A673 (cell line): ENCODE data around the gene SAMD10. TPM values are rescaled to one million over a fixed set of nuclear protein-coding genes. Genes with fewer than 3 reads are reported as not detected.
"Not testable (repeated sequence)": the region's sequence is repeated elsewhere in the genome, so short reads cannot be mapped to it uniquely, and the experiment has no call there.

Experiments used
- BruUV-seq: library from RNA; stranded (reverse); fragments of 400-500 nt; replicated peaks from 2 replicates; lab custom pipeline; 2021; lab: Mats Ljungman, UMichigan
- CTCF ChIA-PET: fragments of 300-600 bp; sonication (Branson Sonifier 250); formaldehyde crosslinking; loops from one replicate; lab custom pipeline; 2022; ENCODE audit warnings: antibody characterized with exemption; lab: Charles Lee
- POLR2A ChIA-PET: fragments of 300-600 bp; sonication (Branson Sonifier 250); formaldehyde crosslinking; loops from one replicate; lab custom pipeline; 2022; ENCODE audit warnings: antibody characterized with exemption; ENCODE audit not compliant: low non-redundant PET; lab: Charles Lee
- DNase-seq: peaks from one replicate; pipeline ENCODE4 v3.0.0-alpha.2; 2015; ENCODE audit warnings: low spot score
- H3K27ac ChIP-seq: fragments of 200-600 bp; sonication (generic); 2 replicates; pipeline ENCODE4 v1.5.1; 2016; ENCODE audit warnings: mixed run types, low read depth, mild to moderate bottlenecking, mixed read lengths, antibody characterized with exemption, low read length; ENCODE audit not compliant: poor library complexity, severe bottlenecking
- H3K27me3 ChIP-seq: fragments of 200-600 bp; sonication (generic); replicated peaks from 2 replicates; pipeline ENCODE4 v1.6.1; 2017; ENCODE audit warnings: mixed run types, low read depth, mild to moderate bottlenecking, mixed read lengths, antibody characterized with exemption, low read length; ENCODE audit not compliant: insufficient read depth, poor library complexity
- H3K36me3 ChIP-seq: fragments of 200-600 bp; sonication (generic); 2 replicates; pipeline ENCODE4 v1.6.1; 2016; ENCODE audit warnings: mixed run types, mild to moderate bottlenecking, mixed read lengths, antibody characterized with exemption, low read length; ENCODE audit not compliant: insufficient read depth, poor library complexity, severe bottlenecking
- H3K4me1 ChIP-seq: fragments of 200-600 bp; sonication (generic); 2 replicates; pipeline ENCODE4 v1.6.1; 2017; ENCODE audit warnings: mixed run types, mild to moderate bottlenecking, mixed read lengths, antibody characterized with exemption, low read length; ENCODE audit not compliant: insufficient read depth, poor library complexity, severe bottlenecking
- H3K4me3 ChIP-seq: fragments of 200-600 bp; sonication (generic); 2 replicates; pipeline ENCODE4 v1.5.1; 2016; ENCODE audit warnings: low read depth, mixed run types, mild to moderate bottlenecking, mixed read lengths, low read length; ENCODE audit not compliant: poor library complexity, severe bottlenecking
- H3K9me3 ChIP-seq: fragments of 200-600 bp; sonication (generic); 2 replicates; pipeline ENCODE4 v1.6.1; 2016; ENCODE audit warnings: mixed run types, low read depth, mild to moderate bottlenecking, mixed read lengths, antibody characterized with exemption, low read length; ENCODE audit not compliant: poor library complexity, severe bottlenecking
- CTCF ChIP-seq: fragments of 300-800, 200-600 bp; sonication (generic); conservative IDR thresholded peaks from 2 replicates; pipeline ENCODE4 v1.5.1; 2017; ENCODE audit warnings: low read depth, mild to moderate bottlenecking, antibody characterized with exemption, low read length, moderate library complexity, mixed read lengths
- EZH2 ChIP-seq: fragments of 200-600 bp; sonication (generic); IDR thresholded peaks from 2 replicates; pipeline ENCODE4 v1.6.1; 2017; ENCODE audit warnings: borderline replicate concordance, low read depth, mild to moderate bottlenecking, mixed read lengths, antibody characterized with exemption, low read length; ENCODE audit not compliant: poor library complexity, severe bottlenecking
- intact Hi-C: fragments of 100-400 bp; cut with micrococcal nuclease; formaldehyde crosslinking; loops from one replicate; pipeline ENCODE4 v1.10.0; 2022; ENCODE audit not compliant: unreplicated experiment
- total RNA-seq: library from RNA; stranded (reverse); gene quantifications from 2 replicates; pipeline ENCODE4 v1.2.3, GENCODE V29; 2021

The SAMD10 gene
- total RNA-seq, 1 experiment from 2014 or later = 6.3 TPM

DNA sequence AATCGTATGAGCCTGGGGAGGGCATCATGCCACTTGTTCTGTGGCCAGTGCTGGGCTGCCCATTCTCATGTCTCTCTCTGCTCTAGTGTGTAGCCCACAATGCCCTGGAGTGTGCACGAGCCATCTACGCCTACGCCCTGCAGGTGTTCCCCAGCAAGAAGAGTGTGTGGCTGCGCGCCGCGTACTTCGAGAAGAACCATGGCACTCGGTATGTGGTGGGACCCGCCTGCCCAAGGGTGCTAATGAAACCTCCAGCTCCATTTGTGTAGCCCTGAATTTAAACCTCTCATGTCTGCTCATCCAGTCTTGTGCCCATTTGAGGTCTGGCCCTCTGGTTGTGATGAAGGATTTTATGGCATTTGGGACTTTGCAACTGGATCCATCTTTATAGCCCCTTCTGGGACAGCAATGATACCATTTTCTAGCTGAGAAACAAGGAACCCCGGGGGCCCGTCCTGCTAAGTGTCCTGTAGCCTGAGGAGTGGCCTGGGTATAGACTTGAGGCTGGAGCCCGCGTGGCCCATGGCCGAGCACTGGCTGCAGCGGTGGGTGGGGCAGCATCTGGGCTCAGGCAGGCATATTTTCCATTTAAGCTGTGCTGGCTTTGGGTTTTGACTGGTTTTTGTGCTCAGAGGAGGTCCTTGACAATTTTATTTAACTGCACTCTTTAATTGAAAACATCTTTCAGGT is 43.4 kb upstream of the SAMD10 start:
- TF ChIP-seq CTCF (no peak), EZH2 (no peak)
- Histone ChIP-seq H3K36me3 (peaks cover 51% of the 10 kb centered on the region), H3K9me3 (no peaks in the 10 kb centered on the region), H3K4me3 (no peak overlapping the region), H3K27ac (no peak overlapping the region), H3K27me3 (no peaks in the 10 kb centered on the region), H3K4me1 (no peaks in the 10 kb centered on the region)
- BruUV-seq = no TSS peak
- no peak for DNase-seq
- intact Hi-C loops = no loop called here
- POLR2A ChIA-PET = no interaction called here
- CTCF ChIA-PET = no interaction called here

DNA sequence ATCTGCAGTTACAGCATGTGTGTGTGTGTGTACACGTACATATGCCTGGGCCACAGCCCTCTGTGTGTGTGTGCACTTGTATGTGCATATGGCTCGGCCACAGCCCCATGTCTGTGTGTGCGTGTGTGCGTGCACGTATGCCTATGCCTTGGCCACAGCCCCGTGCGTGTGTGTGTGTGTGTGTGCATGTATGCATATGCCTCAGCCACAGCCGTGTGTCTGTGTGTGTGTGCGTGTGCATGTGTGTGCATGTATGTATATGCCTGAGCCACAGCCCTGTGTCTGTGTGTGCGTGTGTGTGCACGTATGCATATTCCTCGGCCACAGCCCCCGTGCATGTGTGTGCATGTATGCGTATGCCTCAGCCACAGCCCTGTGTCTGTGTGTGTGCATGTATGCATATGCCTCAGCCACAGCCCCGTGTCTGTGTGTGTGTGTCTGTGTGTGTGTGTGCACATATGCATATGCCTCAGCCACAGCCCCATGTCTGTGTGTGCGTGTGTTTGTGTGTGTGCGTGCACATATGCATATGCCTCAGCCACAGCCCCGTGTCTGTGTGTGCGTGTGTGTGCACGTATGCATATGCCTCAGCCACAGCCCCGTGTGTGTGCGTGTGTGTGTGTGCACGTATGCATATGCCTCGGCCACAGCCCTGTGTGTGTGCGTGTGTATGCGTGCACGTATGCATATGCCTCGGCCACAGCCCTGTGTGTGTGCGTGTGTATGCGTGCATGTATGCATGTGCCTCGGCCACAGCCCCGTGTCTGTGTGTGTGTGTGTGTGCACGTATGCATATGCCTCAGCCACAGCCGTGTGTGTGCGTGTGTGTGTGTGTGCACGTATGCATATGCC is 41.9 kb upstream of the SAMD10 start:
- POLR2A ChIA-PET = no interaction called here
- CTCF ChIA-PET = no interaction called here

DNA sequence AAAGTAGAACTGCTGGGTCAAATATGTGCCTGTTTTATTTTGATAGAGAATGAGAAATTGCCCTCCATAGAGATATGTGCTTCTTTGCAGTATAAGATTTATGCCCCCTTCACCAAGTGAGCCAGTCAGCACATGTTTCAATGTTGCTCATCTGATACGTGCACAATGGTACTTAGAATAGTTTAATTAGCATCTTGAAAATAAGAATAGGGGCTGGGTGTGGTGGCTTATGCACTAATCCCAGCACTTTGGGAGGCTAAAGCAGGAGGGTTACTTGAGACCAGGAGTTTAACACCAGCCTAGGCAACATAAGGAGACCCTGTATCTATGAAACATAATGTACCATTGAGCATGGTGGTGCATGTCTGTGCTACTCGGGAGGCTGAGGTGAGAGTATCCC is 36.2 kb upstream of the SAMD10 start:
- ChIA-PET CTCF (no interaction called here), POLR2A (no interaction called here)
- DNase-seq = no peak
- Histone ChIP-seq H3K4me3 (no peak overlapping the region), H3K4me1 (no peaks in the 10 kb centered on the region), H3K27ac (no peak overlapping the region), H3K27me3 (no peaks in the 10 kb centered on the region), H3K36me3 (peaks cover 54% of the 10 kb centered on the region), H3K9me3 (no peaks in the 10 kb centered on the region)
- TF ChIP-seq EZH2 (no peak), CTCF (no peak)
- intact Hi-C loops = no loop called here
- no TSS peak for BruUV-seq

More for the DNA sequence above, 41.9 kb upstream of the SAMD10 start:
- Histone ChIP-seq H3K4me3 (no peak overlapping the region), H3K4me1 (no peaks in the 10 kb centered on the region), H3K27me3 (no peaks in the 10 kb centered on the region), H3K27ac (no peak overlapping the region), H3K9me3 (no peaks in the 10 kb centered on the region), H3K36me3 (peaks cover 50% of the 10 kb centered on the region)
- TF ChIP-seq EZH2 = no peak
- TF ChIP-seq CTCF = no peak
- intact Hi-C loops = no loop called here
- no TSS peak for BruUV-seq
- no peak for DNase-seq

DNA sequence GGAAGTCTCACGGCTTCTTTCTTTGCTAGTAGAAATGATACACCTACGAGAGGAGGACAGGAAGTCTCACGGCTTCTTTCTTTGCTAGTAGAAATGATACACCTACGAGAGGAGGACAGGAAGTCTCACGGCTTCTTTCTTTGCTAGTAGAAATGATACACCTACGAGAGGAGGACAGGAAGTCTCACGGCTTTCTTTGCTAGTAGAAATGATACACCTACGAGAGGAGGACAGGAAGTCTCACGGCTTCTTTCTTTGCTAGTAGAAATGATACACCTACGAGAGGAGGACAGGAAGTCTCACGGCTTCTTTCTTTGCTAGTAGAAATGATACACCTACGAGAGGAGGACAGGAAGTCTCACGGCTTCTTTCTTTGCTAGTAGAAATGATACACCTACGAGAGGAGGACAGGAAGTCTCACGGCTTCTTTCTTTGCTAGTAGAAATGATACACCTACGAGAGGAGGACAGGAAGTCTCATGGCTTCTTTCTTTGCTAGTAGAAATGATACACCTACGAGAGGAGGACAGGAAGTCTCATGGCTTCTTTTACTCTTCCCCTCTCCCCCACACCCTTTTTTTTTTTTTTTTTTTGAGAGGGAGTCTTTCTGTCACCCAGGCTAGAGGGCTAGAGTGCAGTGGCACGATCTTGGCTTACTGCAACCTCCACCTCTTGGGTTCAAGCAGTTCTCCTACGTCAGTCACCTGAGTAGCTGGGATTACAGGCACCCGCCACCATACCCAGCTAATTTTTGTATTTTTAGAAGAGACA is 33.1 kb upstream of the SAMD10 start:
- H3K27ac ChIP-seq, DNase-seq, BruUV-seq, H3K27me3 ChIP-seq, CTCF ChIA-PET, POLR2A ChIA-PET, H3K9me3 ChIP-seq, H3K4me1 ChIP-seq, H3K4me3 ChIP-seq, intact Hi-C loops: not testable (repeated sequence)
- H3K36me3 ChIP-seq = peaks cover 50% of the 10 kb centered on the region
